GM18505 (cell line): ENCODE data around the gene HLA-A.
"Not testable (repeated sequence)": the region's sequence is repeated elsewhere in the genome, so short reads cannot be mapped to it uniquely, and the experiment has no call there.

ENCODE experiments used
- ATAC-seq: cut with Tn5 transposase; IDR thresholded peaks from one replicate; pipeline ENCODE4 v1.9.1; 2021; ENCODE audit not compliant: unreplicated experiment
- POLR2A ChIP-seq: IDR thresholded peaks from 4 replicates; pipeline ENCODE4 v1.6.1; 2011; ENCODE audit warnings: borderline replicate concordance; ENCODE audit not compliant: insufficient read depth, insufficient read length; ENCODE audit errors: extremely low read depth

HLA-A gene

GRCh38 chr6:29964518-29964886, 22.2 kb downstream of the HLA-A start:
- no peak for ATAC-seq
- no peak for TF ChIP-seq POLR2A

GRCh38 chr6:29964887-29965562, 22.7 kb downstream of the HLA-A start:
- peak; percentile 94 for ATAC-seq
- peak; percentile 36 for TF ChIP-seq POLR2A

GRCh38 chr6:29965563-29965872, 23.2 kb downstream of the HLA-A start:
- no peak for ATAC-seq
- no peak for TF ChIP-seq POLR2A

- ATAC-seq, result no peak
- peak; percentile 39 for TF ChIP-seq POLR2A
Measured at GRCh38 chr6:29965873-29966601, 23.7 kb downstream of the HLA-A start.

GRCh38 chr6:29967379-29968010, 25.2 kb downstream of the HLA-A start:
- no peak for TF ChIP-seq POLR2A
- ATAC-seq, result no peak

GRCh38 chr6:29968130-29968529, 25.8 kb downstream of the HLA-A start:
- TF ChIP-seq POLR2A, result no peak
- ATAC-seq, result no peak

GRCh38 chr6:29968905-29969304, 26.6 kb downstream of the HLA-A start:
- TF ChIP-seq POLR2A, result no peak
- ATAC-seq, result no peak

- no peak for ATAC-seq
- no peak for TF ChIP-seq POLR2A
Measured at GRCh38 chr6:29970711-29971110, 28.4 kb downstream of the HLA-A start.

DNA sequence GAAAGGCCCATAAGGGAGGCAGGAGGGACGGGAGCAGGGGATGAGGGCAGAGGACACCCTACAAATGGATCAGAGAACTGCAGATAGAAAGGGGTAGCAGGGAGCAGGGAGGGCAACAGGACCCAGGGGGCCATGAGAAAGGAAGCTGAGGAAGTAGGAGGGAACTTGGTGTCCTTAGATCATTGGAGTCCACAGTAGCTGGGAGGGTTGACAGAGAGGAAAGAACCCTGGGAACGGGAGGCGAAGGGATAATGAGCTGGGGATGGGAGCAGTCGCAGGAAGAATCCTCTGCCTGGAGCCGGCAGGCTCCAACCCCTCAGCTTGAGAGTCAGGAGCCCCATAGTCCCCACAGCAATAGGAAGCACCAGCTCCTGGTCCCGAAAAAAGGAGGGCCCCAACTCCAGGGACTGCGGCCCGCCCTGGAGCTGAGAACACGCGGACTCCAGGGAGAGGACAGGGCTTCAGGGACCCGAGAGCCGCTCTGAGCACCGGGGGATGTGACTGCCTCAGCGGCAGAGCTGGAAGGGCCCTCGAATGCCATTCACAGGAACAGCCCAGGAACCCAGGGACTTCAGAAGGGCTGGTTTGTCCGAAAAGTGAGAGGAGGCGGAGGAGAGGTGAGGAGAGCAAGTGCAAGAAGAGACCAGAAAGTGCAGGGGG, 32.7 kb downstream of the HLA-A start:
- TF ChIP-seq POLR2A, result no peak
- ATAC-seq, result no peak

DNA sequence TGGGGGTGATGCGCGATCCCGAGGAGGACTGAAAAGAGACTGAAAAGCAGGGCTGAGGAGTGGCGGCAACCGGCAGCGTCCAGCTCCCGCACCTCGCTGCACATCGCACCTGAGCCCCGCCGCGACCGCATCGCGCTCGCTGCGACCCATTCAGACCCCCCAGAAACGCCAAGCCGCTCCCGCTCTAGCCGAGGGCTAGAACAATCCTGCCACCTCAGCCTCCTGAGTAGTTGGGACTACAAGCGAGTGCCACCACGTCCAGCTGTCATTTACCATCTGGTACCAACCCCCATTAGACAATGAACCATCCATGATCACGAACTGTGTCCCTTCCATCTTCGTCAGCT, 33.2 kb downstream of the HLA-A start:
- ATAC-seq, result no peak
- no peak for TF ChIP-seq POLR2A

GRCh38 chr6:29976253-29976587, 33.9 kb downstream of the HLA-A start:
- no peak for TF ChIP-seq POLR2A
- no peak for ATAC-seq

DNA sequence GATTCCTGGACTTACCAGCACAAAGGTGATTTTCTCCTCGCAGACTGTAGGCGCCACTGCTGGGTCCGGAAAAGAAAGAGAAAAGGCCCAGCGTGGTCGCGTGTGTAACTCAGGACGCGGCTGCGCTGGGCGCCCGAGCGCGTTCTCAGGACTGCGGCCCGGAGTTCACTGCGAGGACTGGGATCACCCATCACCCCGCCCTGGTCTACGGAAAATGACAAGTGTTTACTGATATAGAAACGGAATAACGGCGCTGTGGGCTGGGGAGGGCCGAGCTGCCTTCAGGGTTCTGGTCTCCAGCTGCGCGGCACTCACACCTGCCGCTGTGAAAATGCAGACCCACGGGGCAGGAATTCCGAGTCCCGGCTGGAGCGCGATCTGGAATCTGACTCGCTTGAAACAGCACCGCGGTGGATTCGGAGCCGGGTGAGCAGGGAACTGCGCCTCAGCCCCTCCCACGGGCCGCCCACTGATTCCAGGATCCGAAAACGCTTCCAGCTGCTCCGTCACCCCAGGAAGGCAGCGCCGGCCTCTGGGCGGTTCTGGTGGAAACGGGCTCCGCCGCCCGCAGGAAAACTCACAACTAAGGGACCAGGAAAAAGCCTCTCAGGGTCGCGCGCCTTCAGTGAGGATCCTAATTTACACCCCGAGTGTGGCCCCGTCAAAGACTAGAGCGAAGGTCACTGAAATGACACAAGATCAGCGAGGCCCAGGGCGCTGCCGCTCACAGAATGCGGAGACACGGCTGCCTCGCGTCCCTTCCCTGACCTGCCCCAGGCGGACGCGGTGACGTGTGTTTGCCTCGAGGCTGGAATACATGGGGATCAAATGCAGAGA, 34.5 kb downstream of the HLA-A start:
- TF ChIP-seq POLR2A, result no peak
- no peak for ATAC-seq

GRCh38 chr6:29977425-29977727, 35.0 kb downstream of the HLA-A start:
- no peak for TF ChIP-seq POLR2A
- ATAC-seq, result no peak

DNA sequence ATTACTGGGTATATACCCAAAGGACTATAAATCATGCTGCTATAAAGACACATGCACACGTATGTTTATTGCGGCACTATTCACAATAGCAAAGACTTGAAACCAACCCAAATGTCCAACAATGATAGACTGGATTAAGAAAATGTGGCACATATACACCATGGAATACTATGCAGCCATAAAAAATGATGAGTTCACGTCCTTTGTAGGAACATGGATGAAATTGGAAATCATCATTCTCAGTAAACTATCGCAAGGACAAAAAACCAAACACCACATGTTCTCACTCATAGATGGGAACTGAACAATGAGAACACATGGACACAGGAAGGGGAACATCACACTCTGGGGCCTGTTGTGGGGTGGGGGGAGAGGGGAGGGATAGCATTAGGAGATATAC, 37.7 kb downstream of the HLA-A start:
- ATAC-seq, result not testable (repeated sequence)
